SK-N-DZ (cell line): Measurements from ENCODE around the gene DDX10. TPM values are rescaled to one million over a fixed set of nuclear protein-coding genes. Genes with fewer than 3 reads are reported as not detected.
"Not testable (repeated sequence)": the region's sequence is repeated elsewhere in the genome, so short reads cannot be mapped to it uniquely, and the experiment has no call there.

Experiments
- DNase-seq: peaks from one replicate; pipeline ENCODE4 v3.0.0-alpha.2; 2015; ENCODE audit warnings: low spot score
- polyA plus RNA-seq, 2 experiments: library from polyadenylated mRNA; depleted of rRNA; stranded (reverse); fragments of >200 nt; gene quantifications; 2 replicates each; pipeline ENCODE4 v1.2.3, GENCODE V29; 2014

DDX10 gene
- polyA plus RNA-seq (2014; cell fraction: cytosol; rRNA removed) = 19.3 and 22.9 TPM in 2 replicates
- 11.8 and 13.0 TPM in 2 replicates for polyA plus RNA-seq (2014; cell fraction: nucleus; rRNA removed)

DNA sequence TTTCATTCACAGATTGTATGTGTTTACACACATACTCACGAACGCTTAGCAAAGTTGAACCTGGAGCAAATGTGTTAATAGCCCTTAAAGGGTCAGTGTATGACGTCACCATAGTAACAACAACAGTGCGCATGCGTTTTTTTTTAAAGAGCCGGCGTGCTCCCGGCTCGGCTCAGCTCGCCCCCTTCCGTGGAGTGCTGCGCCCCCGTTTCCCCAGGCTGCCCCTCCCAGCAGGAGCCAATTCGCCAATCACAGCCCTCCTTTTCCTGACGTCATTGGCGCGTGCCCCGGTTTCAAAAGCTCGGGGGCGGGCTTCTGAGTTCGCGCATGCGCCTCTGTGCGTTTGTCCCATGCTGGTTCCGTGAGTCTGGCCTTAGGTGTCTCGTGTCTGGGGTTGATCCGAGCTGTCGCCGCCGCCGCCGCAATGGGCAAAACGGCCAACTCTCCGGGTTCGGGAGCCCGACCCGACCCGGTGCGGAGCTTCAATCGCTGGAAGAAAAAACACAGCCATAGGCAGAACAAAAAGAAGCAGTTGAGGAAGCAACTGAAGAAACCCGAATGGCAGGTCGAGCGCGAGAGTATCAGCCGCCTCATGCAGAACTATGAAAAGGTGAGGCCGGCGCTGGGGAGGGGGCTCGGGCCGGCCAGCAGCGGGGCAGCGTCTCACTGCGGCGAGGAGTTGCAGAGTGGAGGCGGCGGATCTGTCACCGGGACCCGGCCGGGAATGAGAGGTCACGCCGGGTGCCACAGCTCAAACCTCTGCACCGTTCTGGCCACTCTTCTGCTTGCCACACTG is at the start of gene DDX10:
DDX10 (plus strand) TSS at position 340 of the 796 bp plus-strand sequence; CDS start at position 425, 85 bp downstream.
- peak; percentile 93 for DNase-seq

DNA sequence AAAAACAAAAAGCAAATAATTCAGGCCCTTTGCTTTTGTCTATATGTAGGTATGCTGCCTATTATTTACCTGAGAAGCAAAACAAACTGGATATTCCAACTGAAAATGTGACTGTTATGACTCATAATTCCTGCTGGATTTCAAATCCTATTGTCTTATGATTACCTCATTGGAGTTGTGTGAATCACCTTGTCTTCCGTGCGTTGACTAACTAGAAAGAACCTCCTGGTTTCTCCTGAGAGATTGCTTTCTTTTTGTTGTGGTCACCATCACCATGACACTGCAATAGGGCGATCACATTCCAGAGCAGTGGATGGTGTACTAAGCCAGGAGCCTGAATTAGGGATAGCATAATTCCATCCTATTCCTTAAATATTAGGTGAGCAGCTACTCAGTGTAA is 48.3 kb upstream of the DDX10 start:
- DNase-seq = no peak

DNA sequence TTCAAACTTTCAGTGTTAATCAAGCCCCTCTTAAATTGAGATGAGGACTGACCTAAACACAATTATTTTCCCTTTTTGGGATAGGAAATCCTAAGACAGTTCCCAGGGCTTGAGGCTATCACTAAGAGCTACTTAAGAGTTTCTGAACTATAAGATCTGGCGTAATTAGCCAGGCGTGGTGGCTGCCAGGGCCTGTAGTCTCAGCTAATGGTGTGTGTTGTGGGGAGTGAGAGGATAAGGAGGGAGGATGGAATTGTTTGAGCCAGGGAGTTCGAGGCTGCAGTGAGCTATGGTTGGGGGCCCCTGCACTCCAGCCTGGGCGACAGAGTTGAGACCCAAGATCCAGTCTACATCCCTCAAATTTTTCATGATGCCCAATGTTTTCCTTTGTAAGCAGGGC is 47.8 kb upstream of the DDX10 start:
- no peak for DNase-seq

DNA sequence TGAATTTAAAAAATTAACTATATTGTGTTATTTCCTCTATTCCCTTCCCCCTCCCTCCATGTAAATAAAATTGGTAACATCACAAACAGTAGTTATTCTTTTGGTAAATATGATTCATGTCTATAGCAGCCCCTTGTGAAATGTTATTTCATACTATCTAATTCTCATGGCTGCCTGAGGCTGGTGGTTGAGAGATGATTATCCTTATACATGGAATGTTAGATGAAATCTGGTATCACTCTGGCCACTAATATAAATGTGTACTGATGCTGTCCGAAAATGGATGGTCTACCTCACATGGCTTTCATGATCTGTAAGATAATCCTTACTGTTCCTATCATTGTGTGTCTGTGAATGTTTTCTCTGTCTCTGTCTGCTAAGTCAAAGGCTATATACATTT is 46.3 kb upstream of the DDX10 start:
- DNase-seq = no peak

DNA sequence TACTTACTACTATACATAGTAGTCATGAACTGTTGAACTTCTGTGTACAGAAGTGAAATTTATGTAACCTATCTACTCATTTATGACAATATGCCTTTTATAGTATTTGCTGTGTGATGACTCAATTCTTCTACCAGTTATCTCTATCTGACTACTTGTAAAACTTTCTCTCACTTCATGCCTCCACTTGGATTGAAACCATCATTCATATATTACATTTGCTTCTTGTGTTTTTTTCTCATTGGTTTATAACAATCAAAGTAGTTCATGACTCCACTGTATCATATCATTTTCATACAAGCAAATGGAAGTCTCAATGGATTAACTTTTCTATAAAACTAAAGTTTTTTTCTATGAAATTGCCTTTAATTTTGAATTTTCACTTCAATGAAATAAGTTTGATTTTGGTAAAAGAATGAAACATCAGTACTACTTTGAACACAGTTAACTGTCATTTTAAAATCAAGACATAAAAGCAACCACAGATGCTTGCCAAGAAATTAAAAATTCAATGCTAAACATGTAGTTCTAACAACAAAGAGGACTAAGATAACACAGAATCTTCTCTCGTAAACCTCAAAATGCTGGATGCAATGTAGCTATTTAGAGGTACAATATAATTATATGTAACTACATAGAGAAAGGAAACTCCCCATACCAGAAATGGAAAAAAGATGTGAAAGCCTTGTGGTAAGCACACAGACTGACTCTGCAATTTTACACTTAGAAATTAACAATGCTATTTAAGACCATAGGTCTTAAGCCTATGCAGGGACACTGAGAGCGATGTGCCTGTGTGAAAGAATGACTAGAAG is 43.7 kb upstream of the DDX10 start:
- DNase-seq = no peak

DNA sequence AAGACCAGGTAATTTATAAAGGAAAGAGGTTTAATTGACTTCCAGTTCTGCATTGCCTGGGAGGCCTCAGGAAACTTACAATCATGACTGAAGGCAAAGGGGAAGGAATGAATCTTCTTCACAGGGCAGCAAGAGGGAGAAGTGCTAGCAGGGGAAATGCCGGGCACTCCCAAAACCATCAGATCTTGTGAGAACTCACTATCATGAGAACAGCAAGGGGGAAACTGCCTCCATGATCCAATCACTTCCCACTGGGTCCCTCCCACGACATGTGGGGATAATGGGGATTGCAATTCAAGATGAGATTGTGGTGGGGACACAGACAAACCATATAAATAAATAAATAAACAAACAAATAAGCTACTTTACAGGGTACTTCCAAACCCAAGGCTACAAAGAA is 42.5 kb upstream of the DDX10 start:
- DNase-seq = no peak

DNA sequence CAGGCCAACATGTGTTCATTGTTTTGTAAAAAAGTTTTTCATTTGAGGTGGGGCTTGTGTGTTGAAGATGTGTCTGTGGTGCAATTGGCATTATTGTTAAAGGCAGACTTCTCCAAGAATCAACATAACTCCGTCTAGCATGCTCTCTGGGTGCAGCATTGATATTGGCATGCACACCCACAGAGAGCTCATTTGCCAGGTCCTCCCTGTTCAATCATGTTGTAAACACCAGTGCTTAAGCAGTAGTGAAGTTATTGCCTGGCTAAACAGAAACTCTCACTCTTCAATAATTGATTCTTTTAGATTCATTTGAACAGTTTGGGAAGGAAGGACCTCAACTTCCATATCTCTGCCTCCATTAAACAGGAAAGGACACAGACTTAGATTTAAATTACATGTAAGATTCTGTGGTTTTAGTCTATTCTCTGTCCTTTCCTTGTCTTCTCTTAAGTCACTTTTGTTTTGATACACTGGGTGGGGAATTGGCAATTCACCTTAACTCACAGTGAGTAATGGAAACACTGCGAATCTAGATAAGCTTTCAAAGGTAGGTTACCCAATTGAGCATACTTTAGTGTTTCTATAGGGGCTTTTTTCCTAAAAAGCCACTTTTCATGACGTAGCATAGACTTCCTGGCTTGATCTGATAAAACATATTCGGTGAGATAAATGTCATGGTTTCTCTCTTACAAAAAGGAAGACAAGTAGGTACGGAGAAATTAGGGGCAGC is 40.5 kb upstream of the DDX10 start:
- DNase-seq = no peak

DNA sequence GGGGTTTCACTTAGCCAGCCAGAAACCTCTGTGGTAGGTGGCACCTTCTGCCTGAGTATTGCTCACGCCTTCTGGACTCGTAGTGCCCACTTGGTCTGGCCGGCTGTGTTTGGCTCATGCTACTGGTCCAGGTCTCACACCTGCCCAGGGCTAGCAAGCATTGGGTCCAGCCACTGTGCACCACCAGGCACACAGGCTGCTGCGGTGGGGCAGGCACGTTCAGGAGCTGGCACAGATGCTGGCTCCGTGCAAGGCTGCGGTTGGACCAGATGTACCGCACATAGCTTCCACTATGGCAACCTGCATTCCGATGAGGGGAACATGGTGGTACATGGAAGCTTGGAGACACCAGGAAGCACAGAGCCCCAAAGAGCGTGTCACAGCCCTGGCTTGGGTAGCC is 36.5 kb upstream of the DDX10 start:
- no peak for DNase-seq

DNA sequence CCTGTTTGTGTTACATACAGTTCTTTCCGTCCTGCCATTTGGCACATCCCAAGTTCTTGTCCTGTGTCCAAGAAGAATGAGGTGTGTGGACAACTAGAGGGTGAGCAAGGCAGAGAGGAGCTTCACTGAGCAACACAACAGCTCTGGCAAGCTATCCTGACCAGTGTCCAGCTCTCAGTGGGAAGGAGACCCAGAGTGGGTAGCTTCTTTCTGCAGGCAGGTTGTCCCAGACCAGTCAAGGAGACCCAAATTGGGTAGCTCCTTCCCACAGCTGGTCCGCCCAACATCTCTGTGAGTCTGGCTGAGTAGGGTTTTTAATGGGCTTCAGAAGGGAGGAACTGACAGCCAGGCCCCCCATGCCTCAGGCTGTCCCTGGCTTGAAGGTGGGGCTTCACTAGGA is 36.1 kb upstream of the DDX10 start:
- no peak for DNase-seq

DNA sequence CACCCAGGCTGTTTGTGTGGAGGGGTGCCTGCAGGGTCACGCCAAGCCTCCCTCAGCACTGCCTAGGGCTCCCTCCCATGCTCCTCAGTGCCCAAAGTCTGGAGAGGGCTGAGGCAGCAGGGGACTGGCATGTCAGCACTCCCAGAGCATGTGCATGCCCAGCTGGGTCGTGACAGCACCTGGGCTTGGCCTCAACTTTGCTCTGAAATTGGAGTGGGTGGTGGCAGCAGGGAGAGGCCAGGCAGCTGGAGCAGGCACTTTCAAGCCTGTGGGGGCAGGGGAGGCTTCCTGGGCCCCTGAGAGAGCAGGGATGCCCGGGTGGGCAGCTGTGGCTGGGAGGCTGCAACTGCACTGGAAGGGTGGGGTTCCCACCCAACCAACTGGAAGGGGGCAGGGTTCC is 35.6 kb upstream of the DDX10 start:
- DNase-seq = no peak

DNA sequence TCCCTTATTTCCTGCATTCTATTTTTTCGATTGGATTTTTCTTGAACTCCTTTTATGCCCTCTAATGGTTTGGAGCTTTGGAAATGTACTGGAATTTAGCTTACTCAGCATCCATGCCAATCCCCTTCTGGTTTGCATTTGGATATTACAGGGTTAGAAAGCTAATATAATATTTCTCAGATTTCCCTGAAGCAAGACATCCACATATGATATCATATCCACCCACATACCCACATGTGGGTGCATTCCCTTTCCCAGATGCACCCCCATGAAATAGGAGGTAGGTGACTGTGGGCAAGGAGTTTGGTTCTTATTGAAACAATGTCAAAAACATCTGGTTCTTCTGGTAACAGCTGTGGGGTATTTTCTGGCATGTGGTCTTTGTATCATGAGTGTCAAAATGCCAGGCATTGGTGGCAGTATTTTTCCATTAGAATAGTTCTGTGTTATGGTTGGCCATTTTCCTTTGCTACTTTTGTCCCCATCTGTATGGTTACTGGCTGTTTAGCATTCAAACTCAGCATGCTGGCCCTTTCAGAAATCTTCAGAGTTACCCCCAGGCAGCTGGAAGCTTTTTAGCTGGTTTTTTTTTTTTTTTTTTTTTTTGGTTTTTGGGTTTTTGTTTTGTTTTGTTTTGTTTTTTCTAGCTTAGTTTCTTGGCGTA is 32.7 kb upstream of the DDX10 start:
- DNase-seq = no peak

DNA sequence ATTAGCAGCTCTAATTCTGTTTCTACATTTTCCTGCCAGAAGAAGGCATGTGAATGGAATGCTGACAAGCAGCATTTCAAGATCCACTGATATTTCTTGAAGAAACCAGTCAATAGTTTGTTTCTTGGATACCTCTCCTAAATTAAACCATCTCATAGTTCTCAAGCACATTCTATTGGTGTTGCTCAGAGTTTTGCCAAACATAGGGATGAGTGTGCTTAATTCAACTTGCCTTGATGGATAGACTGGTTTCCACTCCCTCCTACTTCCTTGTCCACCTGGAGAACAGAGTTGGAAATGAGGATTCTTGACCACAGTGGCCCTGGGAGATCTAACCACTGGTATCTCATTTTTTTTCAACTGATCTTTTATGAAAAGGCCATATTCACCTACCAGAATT is 29.8 kb upstream of the DDX10 start:
- DNase-seq = no peak

DNA sequence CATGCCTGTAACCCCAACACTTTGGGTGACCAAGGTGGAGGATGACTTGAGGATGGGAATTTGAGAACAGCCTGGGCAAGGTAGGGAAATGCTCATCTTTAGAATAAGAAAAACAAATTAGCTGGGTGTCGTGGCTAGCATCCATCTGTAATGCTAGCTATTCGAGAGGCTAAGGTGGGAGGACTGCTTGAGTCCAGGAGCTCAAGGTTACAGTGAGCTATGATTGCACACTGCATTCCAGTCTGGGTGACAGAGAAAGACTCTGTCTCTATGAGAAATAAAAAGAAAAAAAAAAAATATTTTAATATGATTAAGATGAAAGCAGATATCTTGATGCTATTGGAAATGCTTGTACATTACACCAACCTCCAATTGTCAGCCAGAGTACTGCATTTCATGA is 28.6 kb upstream of the DDX10 start:
- no peak for DNase-seq

DNA sequence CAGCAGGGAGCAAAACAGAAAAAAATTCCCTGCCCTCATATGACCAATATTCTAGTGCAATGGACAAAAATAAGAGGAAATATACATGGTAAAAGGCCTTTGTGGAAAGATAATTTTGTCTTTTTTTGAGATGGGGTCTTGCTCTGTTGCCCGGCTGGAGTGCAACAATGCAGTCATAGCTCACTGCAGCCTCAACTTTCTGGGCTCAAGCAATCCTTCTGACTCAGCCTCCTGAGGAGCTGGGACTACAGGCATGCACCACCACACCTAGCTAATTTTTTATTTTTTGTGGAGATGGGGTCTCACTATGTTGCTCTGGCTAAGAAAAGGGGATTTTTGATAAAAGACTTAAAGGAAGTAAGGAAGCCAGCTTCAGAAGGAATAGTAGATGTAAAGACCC is 25.7 kb upstream of the DDX10 start:
- DNase-seq = no peak

DNA sequence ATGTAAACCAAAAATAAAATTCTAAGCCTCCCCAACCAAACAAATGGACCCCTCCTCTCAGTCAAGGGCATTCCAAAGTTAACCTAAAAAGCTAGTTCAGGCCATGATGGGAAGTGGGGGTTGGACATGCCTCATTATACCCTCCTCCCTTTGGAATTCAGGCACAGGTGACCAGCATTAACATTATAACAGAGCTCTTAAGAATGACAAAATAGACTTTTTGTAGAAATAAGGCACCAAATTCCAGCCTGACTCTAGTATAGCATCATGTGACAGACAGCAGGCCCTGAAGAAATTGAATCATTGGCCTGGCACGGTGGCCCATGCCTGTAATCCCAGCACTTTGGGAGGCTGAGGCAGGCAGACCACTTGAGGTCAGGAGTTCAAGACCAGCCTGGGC is 23.1 kb upstream of the DDX10 start:
- DNase-seq = not testable (repeated sequence)

DNA sequence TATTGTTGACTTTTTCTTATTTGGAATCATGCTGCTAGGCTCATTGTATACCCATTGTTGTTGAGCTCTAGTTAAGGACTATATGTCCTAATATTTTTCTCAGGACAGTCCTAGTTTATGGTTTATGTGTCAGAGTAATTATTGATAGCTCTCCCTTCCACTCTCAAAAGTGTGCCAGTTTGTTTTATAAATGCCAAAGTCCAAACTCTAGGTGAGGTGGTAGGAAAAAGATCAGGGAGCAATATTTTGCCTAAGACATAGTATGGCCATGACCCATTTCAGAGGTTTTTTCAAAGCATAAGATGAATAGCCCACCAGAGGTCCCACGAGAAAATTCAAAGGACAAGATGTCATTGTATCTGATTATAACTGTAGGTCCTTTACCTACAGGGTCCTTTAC is 20.9 kb upstream of the DDX10 start:
- no peak for DNase-seq

DNA sequence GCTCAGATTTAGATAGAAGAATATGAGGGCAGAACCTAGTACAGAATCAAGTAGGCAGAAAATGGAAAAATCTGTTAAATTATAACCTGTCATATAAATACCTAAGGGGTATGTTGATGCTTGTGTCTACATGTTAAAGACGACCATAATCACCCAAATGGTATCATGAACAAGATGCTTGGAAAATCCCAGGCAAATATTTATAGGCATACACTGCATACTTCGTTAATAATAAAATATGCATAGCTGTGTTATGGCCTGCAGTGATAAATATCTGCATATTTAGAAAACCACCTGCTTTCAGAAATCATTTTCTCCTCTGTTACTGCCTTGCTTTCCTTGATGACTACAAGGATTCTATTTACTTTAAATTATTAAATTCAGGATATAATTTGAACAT is 18.9 kb upstream of the DDX10 start:
- DNase-seq = no peak

DNA sequence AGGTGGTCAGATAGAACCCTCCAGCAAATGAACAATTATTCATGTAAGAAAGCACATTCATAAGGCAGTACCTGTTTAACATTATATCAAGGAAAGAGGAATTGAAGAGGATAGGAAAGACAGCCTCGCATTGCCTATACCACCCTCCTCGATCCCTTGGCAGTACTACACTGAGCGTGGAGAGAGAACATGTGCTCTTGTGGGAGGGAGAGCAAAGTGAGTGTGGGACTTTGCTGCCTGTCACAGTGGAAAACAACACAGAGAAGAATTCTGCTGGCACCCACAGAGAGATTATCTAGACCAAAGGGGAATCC is 17.5 kb upstream of the DDX10 start:
- no peak for DNase-seq

DNA sequence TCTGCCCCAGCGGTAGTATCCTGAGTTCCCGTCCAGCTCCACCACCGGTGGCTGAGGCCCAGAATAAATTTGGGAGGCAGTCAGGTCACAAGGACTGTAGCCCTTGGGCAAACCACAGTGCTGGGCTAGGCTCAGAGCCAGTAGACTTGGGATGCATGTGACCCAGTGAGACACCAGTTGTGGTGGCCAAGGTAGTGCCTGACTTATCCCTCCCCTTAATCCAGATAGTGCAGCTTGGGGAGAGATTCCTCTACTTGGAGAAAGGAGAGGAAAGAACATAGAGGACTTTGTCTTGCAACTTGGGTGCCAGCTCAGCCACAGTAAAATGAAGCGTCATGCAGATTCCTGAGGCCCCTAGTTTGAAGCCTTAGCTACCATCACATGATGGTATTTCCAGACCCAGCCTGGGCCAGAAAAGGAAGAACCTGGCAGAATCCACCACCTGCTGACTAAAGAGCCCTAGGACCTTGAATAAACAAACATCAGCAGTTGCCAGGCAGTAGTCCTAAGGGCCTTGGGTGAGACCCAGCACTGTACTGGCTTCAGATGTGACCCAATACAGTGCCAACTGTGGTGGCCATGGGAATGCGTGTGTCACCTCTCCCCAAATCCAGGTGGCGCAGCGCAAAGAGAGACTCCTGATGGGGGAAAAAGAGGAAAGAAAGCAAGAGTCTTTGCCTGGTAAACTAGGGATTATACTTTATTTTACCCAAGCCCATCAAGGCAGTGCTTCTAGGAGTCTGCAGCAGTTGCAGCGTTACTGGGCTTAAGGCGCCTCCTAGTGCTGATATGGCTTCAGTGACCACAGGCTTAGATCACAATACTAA is 17.0 kb upstream of the DDX10 start:
- DNase-seq = peak; percentile 45

DNA sequence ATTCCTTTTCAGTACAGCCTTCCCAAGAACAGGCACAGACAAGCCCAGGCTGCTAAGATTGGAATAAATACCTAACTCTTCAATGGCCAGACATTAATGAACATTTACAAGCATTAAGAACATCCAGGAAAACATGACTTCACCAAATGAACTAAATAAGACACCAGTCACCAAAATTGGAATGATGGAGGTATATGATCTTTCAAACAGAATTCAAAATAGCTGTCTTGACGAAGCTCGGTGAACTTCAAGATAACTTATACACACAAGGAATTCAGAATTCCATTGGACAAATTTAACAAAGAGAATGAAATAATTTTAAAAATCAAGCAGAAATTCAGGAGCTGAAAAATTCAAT is 16.4 kb upstream of the DDX10 start:
- DNase-seq = no peak

DNA sequence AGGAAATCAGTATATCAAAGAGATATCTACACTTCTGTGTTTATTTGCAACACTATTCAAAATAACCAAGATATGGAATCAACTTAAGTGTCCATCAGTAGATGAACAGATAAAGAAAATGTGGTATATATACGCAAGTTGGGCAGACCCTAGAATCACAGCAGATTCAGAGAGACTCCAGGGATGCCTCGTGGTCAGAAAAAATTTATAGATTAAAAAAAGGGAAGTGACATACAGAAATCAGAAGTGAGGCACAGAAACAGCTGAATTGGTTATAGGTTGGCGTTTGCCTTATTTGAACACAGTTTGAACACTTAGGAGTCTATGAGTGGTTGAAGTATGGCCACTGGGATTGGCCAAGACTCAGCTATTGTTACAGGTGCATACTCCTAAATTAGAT is 10.8 kb upstream of the DDX10 start:
- not testable (repeated sequence) for DNase-seq
